Erythroblast (primary cell): ENCODE results near the gene SPP1.
"Not testable (repeated sequence)": the region's sequence is repeated elsewhere in the genome, so short reads cannot be mapped to it uniquely, and the experiment has no call there.

Experiments used
- DNase-seq, 2 experiments: peaks; one replicate each; lab custom pipeline; 2025; lab: John Stamatoyannopoulos, UW
- GATA1 ChIP-seq: IDR thresholded peaks from 2 replicates; pipeline ENCODE4 v1.6.1; 2011; ENCODE audit warnings: low read depth, mild to moderate bottlenecking, control low read depth, low read length, moderate library complexity
- POLR2A ChIP-seq: IDR thresholded peaks from 2 replicates; pipeline ENCODE4 v1.6.1; 2011; ENCODE audit warnings: mild to moderate bottlenecking, low read length

SPP1 gene

DNA sequence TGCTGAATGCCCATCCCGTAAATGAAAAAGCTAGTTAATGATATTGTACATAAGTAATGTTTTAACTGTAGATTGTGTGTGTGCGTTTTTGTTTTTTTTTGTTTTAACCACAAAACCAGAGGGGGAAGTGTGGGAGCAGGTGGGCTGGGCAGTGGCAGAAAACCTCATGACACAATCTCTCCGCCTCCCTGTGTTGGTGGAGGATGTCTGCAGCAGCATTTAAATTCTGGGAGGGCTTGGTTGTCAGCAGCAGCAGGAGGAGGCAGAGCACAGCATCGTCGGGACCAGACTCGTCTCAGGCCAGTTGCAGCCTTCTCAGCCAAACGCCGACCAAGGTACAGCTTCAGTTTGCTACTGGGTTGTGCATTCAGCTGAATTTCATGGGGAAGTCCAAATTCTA lies at the start of gene SPP1:
TSS of gene SPP1 (plus strand) at position 249 of the 400 bp plus-strand sequence. CDS start 1,182 bp downstream, outside the sequence.
- DNase-seq: no peak
- TF ChIP-seq POLR2A (no peak), GATA1 (no peak)

- DNase-seq: no peak
- TF ChIP-seq GATA1: no peak
- TF ChIP-seq POLR2A: no peak
Observed at GRCh38 chr4:87926554-87927098, 48.9 kb upstream of the SPP1 start.

DNA sequence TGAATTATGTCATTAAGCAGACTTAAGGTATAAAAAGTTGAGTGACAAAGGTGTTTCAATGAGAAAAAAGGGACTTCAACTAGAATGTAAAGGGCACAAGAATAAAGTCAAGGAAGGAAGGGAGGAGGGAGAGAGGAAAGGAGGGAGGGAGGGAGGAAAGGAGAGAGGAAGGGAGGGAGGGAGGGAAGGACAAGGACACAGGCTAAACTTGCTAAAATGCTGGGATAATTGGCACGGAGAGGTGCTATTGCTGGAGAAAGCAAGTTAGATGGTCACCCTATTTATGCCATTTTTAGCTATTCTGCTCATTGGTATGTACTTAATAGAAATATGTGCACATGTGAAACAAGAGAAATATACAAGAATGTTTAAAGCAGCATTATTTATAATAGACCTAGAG lies 44.9 kb upstream of the SPP1 start:
- TF ChIP-seq POLR2A: no peak
- no peak for TF ChIP-seq GATA1
- no peak for DNase-seq

- DNase-seq: no peak
- TF ChIP-seq POLR2A (no peak), GATA1 (no peak)
Observed at GRCh38 chr4:87931932-87932331, 43.6 kb upstream of the SPP1 start.

- DNase-seq: no peak
- no peak for TF ChIP-seq POLR2A
- no peak for TF ChIP-seq GATA1
Observed at GRCh38 chr4:87932718-87933141, 42.8 kb upstream of the SPP1 start.

DNA sequence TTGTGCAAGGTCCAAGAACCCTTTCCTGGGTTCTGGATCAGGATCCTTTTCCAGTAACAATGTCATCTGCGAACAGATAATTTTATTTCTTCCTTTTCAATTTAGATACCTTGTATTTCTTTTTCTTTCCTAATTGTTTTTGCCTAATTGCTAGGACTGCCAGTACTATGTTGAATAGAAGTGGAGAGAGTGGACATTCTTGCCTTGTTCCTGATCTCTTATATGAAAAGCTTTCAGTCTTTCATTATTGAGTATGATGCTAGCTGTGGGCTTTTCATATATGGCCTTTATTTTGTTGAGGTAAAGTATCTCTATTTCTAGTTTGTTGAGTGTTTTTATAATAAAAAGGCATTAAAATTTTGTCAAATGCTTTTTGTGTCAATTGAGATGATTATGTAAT lies 42.2 kb upstream of the SPP1 start:
- no peak for DNase-seq
- TF ChIP-seq GATA1: no peak
- no peak for TF ChIP-seq POLR2A

DNA sequence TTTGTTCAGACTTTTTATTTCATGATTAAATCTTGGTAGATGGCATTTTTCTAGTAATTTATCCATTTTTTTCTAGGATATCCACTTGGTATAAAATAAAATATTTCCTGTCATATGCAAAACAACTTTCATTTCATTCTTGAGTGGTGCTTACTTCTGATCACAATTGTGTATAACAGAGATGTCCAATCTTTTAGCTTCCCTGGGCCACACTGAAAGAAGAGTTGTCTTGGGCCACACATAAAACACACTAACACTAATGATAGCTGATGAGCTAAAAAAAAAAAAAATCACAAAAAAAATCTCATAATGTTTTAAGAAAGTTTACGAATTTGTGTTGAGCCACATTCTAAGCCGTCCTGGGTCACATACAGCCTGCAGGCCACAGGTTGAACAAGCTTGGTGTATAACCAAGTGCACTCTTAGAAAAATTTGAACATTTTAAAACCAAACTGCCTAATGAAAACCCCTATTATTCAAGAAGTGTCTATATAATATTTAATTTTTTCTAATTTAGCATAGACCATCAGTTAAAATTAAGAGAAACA lies 41.3 kb upstream of the SPP1 start:
- TF ChIP-seq POLR2A (no peak), GATA1 (no peak)
- no peak for DNase-seq

- DNase-seq: no peak
- TF ChIP-seq GATA1: no peak
- TF ChIP-seq POLR2A: no peak
Observed at GRCh38 chr4:87934973-87935372, 40.5 kb upstream of the SPP1 start.

GRCh38 chr4:87935954-87936353 lies 39.6 kb upstream of the SPP1 start:
- not testable (repeated sequence) for DNase-seq

DNA sequence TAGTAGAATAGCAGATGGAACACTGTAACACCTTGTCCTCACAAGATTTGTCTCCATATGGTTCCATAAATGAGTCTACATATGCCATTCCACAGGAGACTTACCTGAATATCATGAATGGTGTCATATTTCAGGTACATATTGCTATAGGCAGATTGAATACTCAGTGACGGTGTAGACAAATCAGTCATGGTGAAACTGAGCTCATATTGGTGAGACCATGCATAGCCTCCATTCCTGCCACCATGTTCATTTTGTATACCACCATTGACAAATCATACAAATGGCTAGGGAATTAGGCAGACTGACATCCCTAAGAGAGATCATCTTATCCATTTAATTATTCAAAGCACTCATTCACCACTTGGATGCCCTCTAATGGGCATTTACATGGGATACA lies 38.0 kb upstream of the SPP1 start:
- no peak for DNase-seq
- no peak for TF ChIP-seq GATA1
- TF ChIP-seq POLR2A: no peak

DNA sequence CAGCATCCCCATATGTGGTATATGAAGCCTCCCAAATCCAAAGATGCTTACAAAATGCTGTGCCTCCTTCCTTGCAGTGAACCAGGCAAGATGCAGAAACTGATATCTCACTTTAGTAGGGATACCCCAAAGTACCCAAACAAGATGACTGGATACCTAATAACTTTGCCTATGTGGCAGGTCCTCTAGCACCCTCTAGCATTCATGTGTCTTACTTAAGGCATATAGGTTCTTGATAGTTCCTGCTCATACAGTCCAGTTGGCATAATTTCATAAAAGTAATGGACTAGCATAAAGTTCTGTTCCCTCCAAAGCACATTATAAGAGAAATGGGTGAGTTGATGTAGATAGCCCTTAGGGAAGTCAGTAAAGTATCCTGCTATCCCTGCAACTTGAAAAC lies 36.8 kb upstream of the SPP1 start:
- no peak for DNase-seq
- TF ChIP-seq GATA1 (no peak), POLR2A (no peak)

- TF ChIP-seq POLR2A: no peak
- TF ChIP-seq GATA1: no peak
- DNase-seq: no peak
Observed at GRCh38 chr4:87939978-87940690, 35.4 kb upstream of the SPP1 start.

DNA sequence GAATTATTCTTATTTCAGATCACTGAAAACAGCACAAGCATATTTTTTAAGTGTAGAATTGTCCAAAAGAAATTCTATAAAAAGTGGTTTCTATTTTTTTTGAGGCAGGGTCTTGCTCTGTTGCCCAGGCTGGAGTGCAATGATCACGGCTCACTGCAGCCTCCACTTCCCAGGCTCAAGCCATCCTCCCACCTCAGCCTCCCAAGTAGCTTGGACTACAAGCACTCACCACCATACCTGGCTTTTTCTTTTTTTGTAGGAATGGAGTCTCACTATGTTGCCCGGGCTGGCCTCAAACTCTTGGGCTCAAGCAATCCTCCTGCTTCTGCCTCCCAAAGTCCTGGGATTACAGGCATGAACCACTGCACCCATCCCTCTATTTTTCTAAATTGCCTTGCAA lies 34.7 kb upstream of the SPP1 start:
- DNase-seq: not testable (repeated sequence)

DNA sequence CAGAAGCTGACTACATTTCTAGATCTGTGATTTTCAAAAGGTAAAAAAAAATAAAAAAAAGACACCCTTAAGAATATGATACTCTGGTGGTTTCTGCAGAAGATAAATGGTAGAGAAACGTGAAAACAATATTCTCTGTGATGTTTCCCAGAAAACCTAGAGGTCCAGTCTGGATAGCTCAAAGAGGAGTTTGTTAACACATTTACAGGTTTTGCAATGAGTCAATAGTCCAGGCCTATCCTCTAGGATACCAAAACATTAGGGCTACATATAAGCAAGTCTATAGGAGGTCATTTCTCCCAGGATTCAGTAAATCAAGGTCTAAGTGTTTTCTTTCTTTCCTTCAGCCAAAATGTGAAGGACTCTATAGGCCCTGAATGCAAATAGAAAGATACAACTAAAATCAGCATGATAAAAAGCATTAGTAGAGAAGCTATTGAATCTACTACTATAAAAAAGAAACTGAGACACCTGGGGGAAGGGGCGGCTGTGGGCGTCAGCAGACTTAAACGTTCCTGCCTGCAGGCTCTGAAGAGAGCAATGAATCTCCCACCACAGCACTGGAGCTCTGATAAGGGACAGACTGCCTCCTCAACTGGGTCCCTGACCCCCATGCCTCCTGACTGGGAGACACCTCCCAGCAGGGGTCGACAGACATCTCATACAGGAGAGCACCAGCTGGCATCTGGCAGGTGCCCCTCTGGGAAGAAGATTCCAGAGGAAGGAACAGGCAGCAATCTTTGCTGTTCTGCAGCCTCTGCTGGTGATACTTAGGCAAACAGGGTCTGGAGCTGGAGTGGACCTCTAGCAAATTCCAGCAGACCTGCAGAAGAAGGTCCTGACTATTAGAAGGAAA lies 33.7 kb upstream of the SPP1 start:
- DNase-seq: no peak
- TF ChIP-seq POLR2A (no peak), GATA1 (no peak)
